DMS114 treated with DMSO at 0.1 percent for 48 hours (cell line): ENCODE data around the gene DOC2A.
"Not testable (repeated sequence)": the region's sequence is repeated elsewhere in the genome, so short reads cannot be mapped to it uniquely, and the experiment has no call there.

Experiments used
- DNase-seq: peaks from one replicate; lab custom pipeline; 2025; ENCODE audit not compliant: unreplicated experiment; lab: John Stamatoyannopoulos, UW

DOC2A gene

GRCh38 chr16:30027588-30028437 lies 17.0 kb upstream of the DOC2A start:
- DNase-seq: no peak

- no peak for DNase-seq
Measured at GRCh38 chr16:30026449-30026848, 15.6 kb upstream of the DOC2A start.

- DNase-seq: no peak
Measured at GRCh38 chr16:30025574-30025973, 14.7 kb upstream of the DOC2A start.

- DNase-seq: no peak
Measured at GRCh38 chr16:30025156-30025555, 14.3 kb upstream of the DOC2A start.

- no peak for DNase-seq
Measured at GRCh38 chr16:30024451-30024850, 13.6 kb upstream of the DOC2A start.

GRCh38 chr16:30023586-30023985 lies 12.8 kb upstream of the DOC2A start:
- no peak for DNase-seq

- DNase-seq: no peak
Measured at GRCh38 chr16:30022887-30023286, 12.1 kb upstream of the DOC2A start, which contains the start of gene C16orf92. Gene C16orf92, plus strand, starts transcription at chr16:30023198. Its CDS starts 143 bp downstream, at chr16:30023341.

- DNase-seq: no peak
Measured at GRCh38 chr16:30018731-30019158, 7.9 kb upstream of the DOC2A start.

- DNase-seq: not testable (repeated sequence)
Measured at GRCh38 chr16:30017937-30018336, 7.1 kb upstream of the DOC2A start.

- no peak for DNase-seq
Measured at GRCh38 chr16:30017277-30017656, 6.4 kb upstream of the DOC2A start.

- no peak for DNase-seq
Measured at GRCh38 chr16:30016555-30017276, 5.9 kb upstream of the DOC2A start.

GRCh38 chr16:30015450-30015849 lies 4.6 kb upstream of the DOC2A start:
- not testable (repeated sequence) for DNase-seq

GRCh38 chr16:30012598-30012997 lies 1.8 kb upstream of the DOC2A start:
- DNase-seq: not testable (repeated sequence)

GRCh38 chr16:30011714-30012504 lies 1.1 kb upstream of the DOC2A start:
- no peak for DNase-seq

GRCh38 chr16:30009990-30010843 lies 610 bp downstream of the DOC2A start:
- no peak for DNase-seq

GRCh38 chr16:30009085-30009862 lies 1.6 kb downstream of the DOC2A start:
- no peak for DNase-seq

- no peak for DNase-seq
Measured at GRCh38 chr16:30007378-30007895, 3.4 kb downstream of the DOC2A start.

GRCh38 chr16:30006659-30007377 lies 4.0 kb downstream of the DOC2A start:
- no peak for DNase-seq

- no peak for DNase-seq
Measured at GRCh38 chr16:30006095-30006473, 4.7 kb downstream of the DOC2A start.
